Suppressor macrophage treated with lipopolysaccharide for 4 hours (primary cell): ENCODE results near the gene PCSK6.

Source experiments
- DNase-seq: peaks from one replicate; pipeline ENCODE4 v3.0.0-alpha.2; 2020

PCSK6 gene

GRCh38 chr15:101322854-101323477, 166.5 kb downstream of the PCSK6 start:
- no peak for DNase-seq

- no peak for DNase-seq
Observed at GRCh38 chr15:101322016-101322695, 167.4 kb downstream of the PCSK6 start.

GRCh38 chr15:101320501-101321052, 168.9 kb downstream of the PCSK6 start:
- peak; percentile 85 for DNase-seq

GRCh38 chr15:101318839-101319238, 170.7 kb downstream of the PCSK6 start:
- no peak for DNase-seq

GRCh38 chr15:101318147-101318819, 171.2 kb downstream of the PCSK6 start:
- DNase-seq, result no peak

GRCh38 chr15:101317336-101317872, 172.1 kb downstream of the PCSK6 start:
- no peak for DNase-seq

GRCh38 chr15:101316529-101316928, 173.0 kb downstream of the PCSK6 start:
- DNase-seq, result no peak

- DNase-seq, result no peak
Observed at GRCh38 chr15:101315736-101316135, 173.8 kb downstream of the PCSK6 start.

GRCh38 chr15:101314336-101315125, 175.0 kb downstream of the PCSK6 start:
- no peak for DNase-seq

- DNase-seq, result no peak
Observed at GRCh38 chr15:101313041-101313761, 176.3 kb downstream of the PCSK6 start.

GRCh38 chr15:101310508-101310907, 179.0 kb downstream of the PCSK6 start:
- no peak for DNase-seq

- DNase-seq, result no peak
Observed at GRCh38 chr15:101310161-101310480, 179.4 kb downstream of the PCSK6 start.

GRCh38 chr15:101309436-101310160, 179.9 kb downstream of the PCSK6 start:
- no peak for DNase-seq

- DNase-seq, result no peak
Observed at GRCh38 chr15:101308604-101309435, 180.7 kb downstream of the PCSK6 start.

- no peak for DNase-seq
Observed at GRCh38 chr15:101307897-101308603, 181.5 kb downstream of the PCSK6 start.

- no peak for DNase-seq
Observed at GRCh38 chr15:101307048-101307896, 182.2 kb downstream of the PCSK6 start.

- no peak for DNase-seq
Observed at GRCh38 chr15:101306341-101307047, 183.0 kb downstream of the PCSK6 start.

- DNase-seq, result no peak
Observed at GRCh38 chr15:101305820-101306255, 183.7 kb downstream of the PCSK6 start.
